PC-9 (cell line): ENCODE measurements around the gene SUPT20H.

ENCODE experiments used
- EZH2 ChIP-seq: fragments of 200-600 bp; sonication (generic); IDR thresholded peaks from 2 replicates; pipeline ENCODE4 v1.8.0; 2017; ENCODE audit warnings: antibody characterized with exemption, low read depth
- TF ChIP-seq, protein P1 (sequence below): fragments of 200-600 bp; sonication (generic); conservative IDR thresholded peaks from 2 replicates; pipeline ENCODE4 v1.6.1; 2017; ENCODE audit warnings: mixed run types, antibody characterized with exemption, mild to moderate bottlenecking, moderate library complexity

DNA sequence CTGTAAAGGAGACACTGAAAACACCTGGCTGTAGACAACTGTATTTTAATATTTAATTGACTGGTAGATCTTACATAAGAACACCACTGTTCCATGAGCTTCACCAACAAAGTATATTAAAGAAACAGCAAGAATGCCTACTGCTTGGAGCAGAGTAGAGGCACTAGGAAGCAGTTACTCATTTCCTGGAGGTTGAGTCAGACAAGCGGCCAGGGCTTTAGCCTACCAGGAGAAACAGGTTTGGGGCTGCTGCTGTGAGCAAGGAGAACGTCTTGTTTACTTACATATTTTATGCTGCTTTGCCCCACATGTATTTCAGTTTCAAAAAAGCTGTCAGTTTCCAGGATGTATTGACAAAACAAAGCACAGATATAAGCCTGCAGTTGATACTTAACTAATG, 93.7 kb downstream of the SUPT20H start:
- TF ChIP-seq, protein P1, sequence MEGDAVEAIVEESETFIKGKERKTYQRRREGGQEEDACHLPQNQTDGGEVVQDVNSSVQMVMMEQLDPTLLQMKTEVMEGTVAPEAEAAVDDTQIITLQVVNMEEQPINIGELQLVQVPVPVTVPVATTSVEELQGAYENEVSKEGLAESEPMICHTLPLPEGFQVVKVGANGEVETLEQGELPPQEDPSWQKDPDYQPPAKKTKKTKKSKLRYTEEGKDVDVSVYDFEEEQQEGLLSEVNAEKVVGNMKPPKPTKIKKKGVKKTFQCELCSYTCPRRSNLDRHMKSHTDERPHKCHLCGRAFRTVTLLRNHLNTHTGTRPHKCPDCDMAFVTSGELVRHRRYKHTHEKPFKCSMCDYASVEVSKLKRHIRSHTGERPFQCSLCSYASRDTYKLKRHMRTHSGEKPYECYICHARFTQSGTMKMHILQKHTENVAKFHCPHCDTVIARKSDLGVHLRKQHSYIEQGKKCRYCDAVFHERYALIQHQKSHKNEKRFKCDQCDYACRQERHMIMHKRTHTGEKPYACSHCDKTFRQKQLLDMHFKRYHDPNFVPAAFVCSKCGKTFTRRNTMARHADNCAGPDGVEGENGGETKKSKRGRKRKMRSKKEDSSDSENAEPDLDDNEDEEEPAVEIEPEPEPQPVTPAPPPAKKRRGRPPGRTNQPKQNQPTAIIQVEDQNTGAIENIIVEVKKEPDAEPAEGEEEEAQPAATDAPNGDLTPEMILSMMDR = no peak
- no peak for TF ChIP-seq EZH2
